Left renal pelvis (tissue), 4 donors: ENCODE measurements around the gene PLPP7. TPM values are rescaled to one million over a fixed set of nuclear protein-coding genes. Genes with fewer than 3 reads are reported as not detected.
"Not testable (repeated sequence)": the region's sequence is repeated elsewhere in the genome, so short reads cannot be mapped to it uniquely, and the experiment has no call there.

Experiments
- DNase-seq, 4 donors: peaks; one replicate each; pipeline ENCODE4 v3.0.0-alpha.2; 2013; ENCODE audit warnings: low read depth in 4 of 4, low spot score in 3 of 4
- polyA plus RNA-seq, 4 donors: library from polyadenylated mRNA; unstranded; fragments of 120-200 nt; gene quantifications; one replicate each; pipeline ENCODE4 v1.2.1, GENCODE V29; 2013; ENCODE audit not compliant: insufficient read length in 4 of 4

Gene PLPP7
- polyA plus RNA-seq, 4 donors: 2.1 to 3.4 (median 2.8) TPM

GRCh38 chr9:131266266-131267229 lies 23.0 kb upstream of the PLPP7 start:
- no peak for DNase-seq

DNA sequence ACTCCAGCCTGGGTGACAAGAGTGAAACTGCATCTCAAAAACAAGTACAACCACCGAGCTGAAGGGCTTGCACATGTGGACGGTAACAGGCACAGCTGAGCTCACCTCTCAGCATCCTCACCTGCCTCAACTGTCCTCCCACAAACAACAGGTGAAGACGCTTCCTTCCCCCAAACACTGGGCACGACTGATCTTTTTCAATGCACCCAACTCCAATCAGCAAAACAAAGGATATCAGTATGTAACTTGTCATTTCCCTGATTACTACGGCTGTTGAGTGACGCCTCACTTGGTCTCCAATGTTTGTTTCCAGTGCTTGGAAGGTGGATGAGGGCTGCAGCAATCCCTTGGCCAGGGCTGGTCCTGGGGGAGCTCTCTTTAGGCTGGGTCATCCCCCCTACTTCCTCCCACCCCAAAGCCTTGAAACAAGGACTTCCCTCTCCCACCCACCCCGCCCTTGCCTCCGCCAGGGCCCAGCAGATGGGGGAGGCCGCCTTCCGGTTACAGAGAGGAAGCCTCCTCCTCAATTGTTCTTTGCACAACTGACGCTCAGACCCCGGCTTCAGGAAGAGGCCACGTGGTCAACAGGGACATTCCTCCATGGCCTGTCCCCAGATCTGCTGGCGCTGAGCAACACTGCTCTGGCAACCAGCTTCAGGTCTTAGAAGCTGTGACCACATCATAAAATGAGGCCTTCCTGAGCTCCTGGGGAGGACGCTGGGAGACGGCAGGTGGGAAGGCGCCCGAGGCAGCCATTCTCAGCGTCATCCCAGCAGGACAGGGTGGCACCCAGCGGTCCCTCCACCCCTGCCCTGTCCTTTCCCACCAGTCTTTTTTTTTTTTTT lies 19.1 kb upstream of the PLPP7 start:
- DNase-seq: no peak

DNA sequence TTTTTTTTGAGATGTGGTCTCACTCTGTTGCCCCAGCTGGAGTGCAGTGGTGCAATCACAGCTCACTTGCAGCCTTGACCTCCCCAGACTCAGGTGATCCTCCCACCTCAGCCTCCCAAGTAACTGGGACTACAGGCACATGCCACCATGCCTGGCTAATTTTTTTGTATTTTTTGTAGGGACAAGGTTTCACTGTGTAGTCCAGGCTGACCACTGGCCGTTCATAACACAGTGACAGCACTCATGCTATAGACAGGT lies 18.6 kb upstream of the PLPP7 start:
- not testable (repeated sequence) for DNase-seq

- no peak for DNase-seq
Observed at GRCh38 chr9:131271506-131271931, 18.0 kb upstream of the PLPP7 start.

DNA sequence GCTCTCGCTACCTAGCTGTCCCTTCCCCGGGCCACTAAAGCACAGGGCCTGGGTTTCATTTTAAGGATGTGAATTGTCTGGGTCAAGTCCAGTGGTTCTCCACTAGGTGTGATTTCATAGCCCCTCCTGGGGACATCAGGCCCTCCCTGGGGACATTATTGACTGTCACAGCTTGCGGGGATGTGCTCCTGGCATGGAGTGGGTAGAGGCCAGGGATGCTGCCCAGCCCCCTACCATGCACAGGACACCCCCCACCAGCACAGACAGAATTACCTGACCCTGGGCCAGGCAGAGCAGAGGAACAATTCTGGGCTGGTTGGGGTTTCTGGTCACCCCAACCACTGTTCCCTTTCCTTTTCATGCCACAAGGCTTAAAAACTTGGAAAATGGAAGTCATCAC lies 17.3 kb upstream of the PLPP7 start:
- no peak for DNase-seq

- no peak for DNase-seq
Observed at GRCh38 chr9:131273146-131273855, 16.2 kb upstream of the PLPP7 start.

- DNase-seq: no peak
Observed at GRCh38 chr9:131273856-131274673, 15.5 kb upstream of the PLPP7 start.

DNA sequence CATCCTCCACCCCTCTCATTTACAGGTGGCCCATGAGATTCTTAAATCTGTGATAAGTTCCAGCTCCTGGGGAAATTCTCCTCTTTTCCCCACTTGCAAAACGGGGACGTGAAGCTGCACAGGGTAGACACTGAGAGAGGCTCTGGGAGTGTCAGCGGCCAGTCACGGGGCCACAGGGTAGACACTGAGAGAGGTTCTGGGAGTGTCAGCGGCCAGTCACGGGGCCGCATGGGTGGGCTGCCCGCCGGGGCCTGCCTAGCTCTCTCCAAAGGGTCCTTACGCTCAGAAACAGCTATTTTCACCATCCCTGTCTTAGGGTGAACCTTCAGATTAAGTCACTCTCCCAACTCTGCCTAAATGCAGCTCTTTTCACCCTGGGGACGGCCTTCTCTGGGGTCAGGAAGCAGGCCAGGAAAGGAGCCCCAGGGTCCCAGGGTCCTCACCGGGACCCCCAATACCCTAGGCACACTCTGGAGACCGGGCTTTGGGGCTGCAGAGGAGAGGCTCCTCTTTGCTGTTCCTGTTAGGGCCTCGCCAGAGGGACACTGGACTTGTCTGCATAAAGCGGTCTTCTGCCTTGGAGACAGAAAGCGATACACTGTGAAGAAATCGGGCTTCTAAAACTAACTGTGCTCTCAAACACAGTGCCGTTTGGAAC lies 14.7 kb upstream of the PLPP7 start:
- DNase-seq: no peak

- no peak for DNase-seq
Observed at GRCh38 chr9:131275332-131276093, 14.0 kb upstream of the PLPP7 start.

- no peak for DNase-seq
Observed at GRCh38 chr9:131276094-131276888, 13.2 kb upstream of the PLPP7 start, which contains the start of gene FAM78A. FAM78A (minus strand) TSS chr9:131276510; CDS start chr9:131276179, 331 bp downstream.

DNA sequence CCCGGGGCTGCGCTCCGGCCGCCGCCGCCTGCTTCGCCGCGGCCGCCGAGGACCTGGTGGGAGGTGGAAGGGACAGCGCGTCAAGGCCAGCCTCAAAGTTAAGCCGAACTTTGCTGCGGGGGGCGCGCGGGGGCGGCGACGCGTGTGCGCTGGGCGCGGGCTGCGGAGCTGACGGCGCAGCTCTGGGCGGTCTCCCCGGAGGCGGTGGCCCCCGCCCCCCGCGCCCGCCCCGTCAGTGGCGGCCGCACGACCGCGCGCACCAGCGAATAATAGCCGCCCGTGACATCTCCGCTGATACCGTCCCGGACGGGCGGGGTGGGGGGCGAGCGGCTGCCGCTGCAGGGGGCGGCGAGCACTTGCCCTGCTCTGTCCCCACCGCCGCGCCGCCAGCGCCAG lies 12.6 kb upstream of the PLPP7 start:
- DNase-seq: no peak

DNA sequence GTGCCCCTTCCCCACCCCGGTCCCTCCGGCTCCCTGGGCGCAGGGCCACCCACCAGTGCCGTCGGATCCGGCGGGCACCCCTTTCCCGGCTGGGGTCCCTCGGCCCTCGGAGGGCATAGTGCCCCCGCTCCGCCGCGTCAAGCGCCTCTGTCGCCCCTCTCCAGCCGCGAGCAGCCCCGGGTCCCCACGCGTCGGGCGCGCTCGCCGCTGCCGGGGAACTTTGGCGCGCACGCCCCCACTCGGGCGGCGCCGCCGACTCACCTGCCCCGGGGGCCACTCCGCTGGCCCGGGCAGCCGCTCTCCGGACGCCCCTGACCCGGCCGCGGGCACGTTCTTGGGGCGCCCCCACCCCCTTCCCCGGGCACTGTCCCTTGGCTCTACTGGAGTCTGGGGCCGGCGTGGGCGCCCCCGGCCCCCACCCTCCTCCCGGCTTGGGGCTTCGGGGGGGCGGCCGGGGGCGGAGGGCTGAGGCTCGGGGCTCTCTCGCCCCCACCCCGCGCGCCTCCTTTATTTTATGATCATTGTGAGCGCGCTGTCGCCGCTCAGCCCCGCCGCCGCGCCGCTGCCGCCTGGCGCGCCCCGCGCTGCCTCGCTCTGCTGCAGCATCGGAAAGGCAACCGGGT lies 12.1 kb upstream of the PLPP7 start:
- DNase-seq: no peak

DNA sequence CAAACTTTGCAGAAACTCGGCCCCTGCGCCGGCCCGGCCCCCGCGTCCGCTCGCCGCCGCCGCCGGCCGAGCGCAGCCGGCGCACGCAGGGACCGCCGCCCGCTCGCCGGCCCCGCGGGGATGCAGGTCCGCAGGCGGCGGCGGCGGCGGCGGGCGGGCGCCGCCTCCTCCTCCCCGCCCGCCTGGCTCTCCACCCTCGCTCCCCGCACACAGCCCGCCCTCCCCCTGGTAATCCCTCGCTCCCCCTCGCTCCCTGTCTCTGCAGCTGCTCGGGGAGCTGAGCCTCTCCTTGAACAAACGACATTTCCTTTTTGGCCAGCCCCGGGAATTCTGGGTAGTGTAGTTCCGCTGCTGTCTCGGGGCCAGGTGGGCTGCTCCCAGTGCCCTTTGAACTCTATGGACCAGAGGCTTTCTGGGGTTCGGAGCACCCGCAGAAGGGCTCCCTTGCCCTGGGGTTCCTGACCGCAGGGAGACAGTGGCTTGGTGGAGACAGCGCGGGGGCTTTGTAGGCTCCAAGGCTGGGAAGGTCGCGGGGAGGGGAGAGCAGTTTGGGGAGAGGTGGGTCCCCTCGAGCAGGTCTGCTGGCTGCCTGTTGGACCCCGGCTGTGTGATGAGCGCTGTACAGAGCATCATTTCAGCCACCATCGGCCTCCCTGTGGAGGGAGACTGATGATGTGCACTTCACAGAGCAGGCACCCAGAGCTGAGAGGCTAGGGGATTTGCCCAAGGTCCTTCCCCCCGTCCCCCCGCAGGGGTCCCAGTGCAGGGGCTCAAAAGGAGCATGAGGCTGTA lies 11.4 kb upstream of the PLPP7 start:
- DNase-seq: peak; percentile 66 to 77 (median 69)

GRCh38 chr9:131278702-131279111 lies 10.8 kb upstream of the PLPP7 start:
- DNase-seq: no peak

- no peak for DNase-seq
Observed at GRCh38 chr9:131279196-131279862, 10.2 kb upstream of the PLPP7 start.

GRCh38 chr9:131279863-131280570 lies 9.5 kb upstream of the PLPP7 start:
- DNase-seq: no peak
